Mesenchymal stem cell (in vitro differentiated cells and primary cell): ENCODE data around the gene FOXO6.

ENCODE experiments used
- DNase-seq: peaks from one replicate; pipeline ENCODE4 v3.0.0-alpha.2; 2013
- H2AFZ ChIP-seq: one replicate; pipeline ENCODE4 v1.6.1; 2013; ENCODE audit warnings: low read depth, mild to moderate bottlenecking, control low read depth, inconsistent platforms, low read length, moderate library complexity
- H2AK5ac ChIP-seq: 2 replicates; pipeline ENCODE4 v1.6.1; 2013; ENCODE audit warnings: low read length, moderate library complexity, mild to moderate bottlenecking, inconsistent platforms; ENCODE audit not compliant: severe bottlenecking
- H2BK120ac ChIP-seq: one replicate; pipeline ENCODE4 v1.6.1; 2013; ENCODE audit warnings: low read depth, mild to moderate bottlenecking, inconsistent platforms, low read length, moderate library complexity
- H2BK12ac ChIP-seq, 2 experiments: one replicate each; pipeline ENCODE4 v1.6.1; 2013; ENCODE audit warnings: inconsistent platforms in 2 of 2, low read length in 2 of 2, mild to moderate bottlenecking in 2 of 2, moderate library complexity in 2 of 2, control low read depth in 1 of 2
- H2BK15ac ChIP-seq: one replicate; pipeline ENCODE4 v1.6.1; 2013; ENCODE audit warnings: mild to moderate bottlenecking, low read depth, inconsistent platforms; ENCODE audit not compliant: poor library complexity, severe bottlenecking
- H2BK5ac ChIP-seq: 2 replicates; pipeline ENCODE4 v1.6.1; 2013; ENCODE audit warnings: low read depth, mild to moderate bottlenecking, low read length, control low read depth, inconsistent platforms; ENCODE audit not compliant: poor library complexity, severe bottlenecking
- H3K14ac ChIP-seq, 2 experiments: one replicate each; pipeline ENCODE4 v1.6.1; 2013; ENCODE audit warnings: inconsistent platforms in 2 of 2, low read length in 2 of 2, control low read depth in 1 of 2, mild to moderate bottlenecking in 1 of 2, moderate library complexity in 1 of 2
- H3K18ac ChIP-seq, 2 experiments: one replicate each; pipeline ENCODE4 v1.6.1; 2013; ENCODE audit warnings: inconsistent platforms in 2 of 2, low read length in 2 of 2, control low read depth in 1 of 2, low read depth in 1 of 2, mild to moderate bottlenecking in 1 of 2
- H3K23ac ChIP-seq, 2 experiments: one replicate each; pipeline ENCODE4 v1.6.1; 2013; ENCODE audit warnings: inconsistent platforms in 2 of 2, low read length in 2 of 2, mild to moderate bottlenecking in 2 of 2, moderate library complexity in 2 of 2, control low read depth in 1 of 2
- H3K27ac ChIP-seq: 2 replicates; pipeline ENCODE4 v1.5.1; 2013; ENCODE audit warnings: mild to moderate bottlenecking, moderate library complexity, low read length, control low read depth, inconsistent platforms; ENCODE audit not compliant: poor library complexity, severe bottlenecking
- H3K27me3 ChIP-seq, 2 experiments: 2 replicates each; pipeline versions ENCODE4 v1.6.1 to v1.7.0; 2013; ENCODE audit warnings: low read length in 2 of 2, mild to moderate bottlenecking in 2 of 2, moderate library complexity in 2 of 2, control low read depth in 1 of 2, inconsistent platforms in 1 of 2; ENCODE audit not compliant: control insufficient read depth in 1 of 2, insufficient read depth in 1 of 2
- H3K36me3 ChIP-seq, 2 experiments: 2 replicates each; pipeline versions ENCODE4 v1.6.1 to v1.7.0; 2013; ENCODE audit warnings: low read length in 2 of 2, control low read depth in 1 of 2, inconsistent platforms in 1 of 2, low read depth in 1 of 2, mild to moderate bottlenecking in 1 of 2; ENCODE audit not compliant: insufficient read depth in 2 of 2, control insufficient read depth in 1 of 2
- H3K4ac ChIP-seq, 2 experiments: one replicate each; pipeline ENCODE4 v1.6.1; 2013; ENCODE audit warnings: inconsistent platforms in 2 of 2, low read length in 2 of 2, mild to moderate bottlenecking in 2 of 2, moderate library complexity in 2 of 2, control low read depth in 1 of 2, low read depth in 1 of 2
- H3K4me1 ChIP-seq: 2 replicates; pipeline ENCODE4 v1.6.1; 2013; ENCODE audit warnings: low read depth, low read length, control low read depth; ENCODE audit not compliant: control insufficient read depth, insufficient read depth
- H3K4me2 ChIP-seq: 2 replicates; pipeline ENCODE4 v1.6.1; 2013; ENCODE audit warnings: low read length, mild to moderate bottlenecking, inconsistent platforms; ENCODE audit not compliant: poor library complexity, severe bottlenecking
- H3K4me3 ChIP-seq, 2 experiments: 2 replicates each; pipeline versions ENCODE4 v1.5.1 to v1.7.0; 2013; ENCODE audit warnings: low read length in 2 of 2, mild to moderate bottlenecking in 2 of 2, control low read depth in 1 of 2, low read depth in 1 of 2; ENCODE audit not compliant: insufficient read depth in 1 of 2
- H3K79me1 ChIP-seq: replicated peaks from 2 replicates; pipeline ENCODE4 v1.6.1; 2013; ENCODE audit warnings: mild to moderate bottlenecking, control low read depth, low read length, inconsistent platforms; ENCODE audit not compliant: poor library complexity, severe bottlenecking
- H3K9ac ChIP-seq: 2 replicates; pipeline ENCODE4 v1.7.0; 2013; ENCODE audit warnings: mild to moderate bottlenecking, low read length, moderate library complexity
- H3K9me3 ChIP-seq: 2 replicates; pipeline ENCODE4 v1.7.0; 2013; ENCODE audit warnings: mild to moderate bottlenecking, low read length; ENCODE audit not compliant: control insufficient read depth
- H4K8ac ChIP-seq: one replicate; pipeline ENCODE4 v1.6.1; 2013; ENCODE audit warnings: inconsistent platforms, mild to moderate bottlenecking, low read length, moderate library complexity
- H4K91ac ChIP-seq: one replicate; pipeline ENCODE4 v1.6.1; 2013; ENCODE audit warnings: mild to moderate bottlenecking, low read length, inconsistent platforms
- WGBS: methylation state at CpG from one replicate; pipeline ENCODE4 v1.1.7; 2013; ENCODE audit warnings: mixed read lengths; 5-methylcytosine and 5-hydroxymethylcytosine counted together

The FOXO6 gene

DNA sequence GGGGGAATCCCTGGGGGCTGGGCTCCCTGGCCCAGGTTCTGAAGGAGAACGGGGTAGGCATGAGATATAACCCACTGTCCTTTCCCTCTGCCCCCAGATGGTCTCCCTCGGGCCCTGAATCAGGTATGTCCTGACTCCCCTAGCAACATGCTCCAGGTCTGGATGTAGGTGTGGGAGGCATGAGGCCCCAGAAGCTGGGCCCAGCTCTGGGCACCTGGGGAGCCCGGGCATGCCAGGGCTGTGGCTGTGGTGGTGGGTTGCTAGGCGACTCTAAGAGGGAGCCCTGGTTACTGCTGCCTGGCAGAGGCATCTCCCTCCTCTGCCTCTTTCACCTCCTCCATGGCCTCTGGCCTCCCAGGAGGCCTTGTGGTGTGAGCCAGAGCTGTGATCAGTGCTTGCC lies 16.2 kb downstream of the FOXO6 start:
- no peak overlapping the region for H4K91ac ChIP-seq
- no peak overlapping the region for H3K4me2 ChIP-seq
- no peak overlapping the region for H2BK12ac ChIP-seq
- no peak overlapping the region for H4K8ac ChIP-seq
- no peaks in the 10 kb centered on the region for H3K9me3 ChIP-seq
- H3K27ac ChIP-seq = no peak overlapping the region
- no peak overlapping the region for H3K4ac ChIP-seq
- no peak overlapping the region for H2AFZ ChIP-seq
- H3K36me3 ChIP-seq = peaks cover 0 to 11% of the 10 kb centered on the region in 2 experiments
- WGBS = 100% methylated on average over 1 of the region's 4 CpGs
- no peak overlapping the region for H3K9ac ChIP-seq
- no peaks in the 10 kb centered on the region for H3K79me1 ChIP-seq
- peaks cover 28 to 65% of the 10 kb centered on the region in 2 experiments for H3K27me3 ChIP-seq
- H2AK5ac ChIP-seq = no peak overlapping the region
- H3K23ac ChIP-seq = no peak overlapping the region
- H3K4me1 ChIP-seq = peaks cover 14% of the 10 kb centered on the region
- DNase-seq = no peak
- no peak overlapping the region for H2BK5ac ChIP-seq
- H3K14ac ChIP-seq = no peak overlapping the region
- H2BK120ac ChIP-seq = no peak overlapping the region
- no peak overlapping the region for H3K4me3 ChIP-seq
- no peak overlapping the region for H3K18ac ChIP-seq
- H2BK15ac ChIP-seq = no peak overlapping the region

DNA sequence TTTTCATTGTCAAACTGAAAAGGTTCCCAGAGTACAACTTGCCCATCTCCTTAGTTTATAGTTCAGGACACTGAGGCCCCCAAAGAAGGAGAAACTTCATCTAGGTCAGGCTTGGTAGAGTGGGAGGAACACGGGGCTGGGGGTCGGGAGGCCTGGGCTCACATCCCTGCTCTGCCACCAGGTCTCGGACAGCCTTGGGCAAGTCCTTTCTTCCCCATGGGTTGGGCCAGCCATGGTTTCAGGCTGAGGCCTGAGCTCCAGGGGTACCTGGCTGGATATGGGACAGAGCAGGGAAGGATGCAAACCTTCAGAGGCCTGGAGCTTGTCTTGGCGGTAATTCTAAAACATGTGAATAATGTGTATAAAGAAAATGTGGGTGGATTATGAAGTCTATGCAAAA lies 17.0 kb downstream of the FOXO6 start:
- H3K27ac ChIP-seq = no peak overlapping the region
- no peaks in the 10 kb centered on the region for H3K9me3 ChIP-seq
- H3K18ac ChIP-seq = no peak overlapping the region
- DNase-seq = no peak
- no peak overlapping the region for H4K8ac ChIP-seq
- H3K4me3 ChIP-seq = no peak overlapping the region
- no peak overlapping the region for H2BK12ac ChIP-seq
- H2BK15ac ChIP-seq = no peak overlapping the region
- H2BK5ac ChIP-seq = no peak overlapping the region
- H4K91ac ChIP-seq = no peak overlapping the region
- H3K23ac ChIP-seq = no peak overlapping the region
- H2AFZ ChIP-seq = no peak overlapping the region
- H2AK5ac ChIP-seq = no peak overlapping the region
- peaks cover 0 to 11% of the 10 kb centered on the region in 2 experiments for H3K36me3 ChIP-seq
- no peak overlapping the region for H3K4ac ChIP-seq
- peaks cover 20 to 65% of the 10 kb centered on the region in 2 experiments for H3K27me3 ChIP-seq
- H3K4me1 ChIP-seq = peaks cover 18% of the 10 kb centered on the region
- H3K79me1 ChIP-seq = no peaks in the 10 kb centered on the region
- H3K14ac ChIP-seq = no peak overlapping the region
- H2BK120ac ChIP-seq = no peak overlapping the region
- WGBS = 98% methylated on average over 4 of the region's 4 CpGs
- H3K4me2 ChIP-seq = no peak overlapping the region
- H3K9ac ChIP-seq = no peak overlapping the region

DNA sequence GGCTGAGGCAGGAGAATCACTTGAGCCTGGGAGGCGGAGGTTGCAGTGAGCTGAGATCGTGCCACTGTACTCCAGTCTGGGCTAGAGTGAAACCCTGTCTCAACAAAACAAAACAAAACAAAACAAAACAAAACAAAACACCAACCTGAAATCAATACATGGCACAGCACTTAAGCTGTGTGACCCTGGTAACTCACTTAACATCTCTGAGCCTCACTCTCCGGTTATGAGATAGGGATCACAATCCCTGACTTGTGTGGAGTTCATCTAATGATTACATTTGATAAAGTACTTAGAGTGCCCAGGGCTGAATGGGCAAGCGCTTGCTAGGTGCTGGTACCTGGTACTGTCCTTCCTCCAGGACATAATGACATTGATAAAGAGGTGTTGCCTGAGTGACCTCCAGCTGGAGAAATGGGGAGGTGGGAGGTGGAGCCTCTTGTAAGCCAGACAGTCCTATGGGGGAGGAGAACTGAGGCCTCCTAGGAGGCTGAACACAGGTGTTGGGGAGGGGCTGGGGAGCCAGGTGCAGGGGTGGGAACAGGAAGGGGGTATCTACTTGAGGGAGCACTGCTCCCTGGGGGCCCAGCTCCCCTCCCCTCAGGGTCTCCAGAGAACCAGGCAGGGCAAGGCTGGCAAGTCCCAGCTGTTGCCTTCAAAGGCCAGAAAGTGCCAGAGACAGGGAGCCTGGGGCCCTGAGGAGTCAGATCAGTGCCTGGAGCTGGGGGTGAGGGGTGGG lies 17.9 kb downstream of the FOXO6 start:
- Histone ChIP-seq H3K27ac (no peak overlapping the region), H3K18ac (no peak overlapping the region), H2BK15ac (no peak overlapping the region), H4K91ac (no peak overlapping the region), H2AK5ac (no peak overlapping the region), H2BK12ac (no peak overlapping the region), H4K8ac (no peak overlapping the region), H3K9ac (no peak overlapping the region), H3K4me2 (no peak overlapping the region), H2AFZ (no peak overlapping the region), H3K14ac (no peak overlapping the region), H3K27me3 (peaks cover 20 to 65% of the 10 kb centered on the region in 2 experiments), H3K36me3 (peaks cover 0 to 11% of the 10 kb centered on the region in 2 experiments), H3K79me1 (no peaks in the 10 kb centered on the region), H3K23ac (no peak overlapping the region), H3K4ac (no peak overlapping the region), H3K9me3 (no peaks in the 10 kb centered on the region), H3K4me3 (no peak overlapping the region), H3K4me1 (peaks cover 22% of the 10 kb centered on the region), H2BK120ac (no peak overlapping the region), H2BK5ac (no peak overlapping the region)
- no peak for DNase-seq
- 69% methylated on average over 4 of the region's 4 CpGs for WGBS

GRCh38 chr1:41379738-41380130 lies 18.5 kb downstream of the FOXO6 start:
- Histone ChIP-seq H2BK5ac (no peak overlapping the region), H3K14ac (no peak overlapping the region), H3K4me1 (peaks cover 21% of the 10 kb centered on the region), H2BK12ac (no peak overlapping the region), H3K36me3 (peaks cover 0 to 11% of the 10 kb centered on the region in 2 experiments), H3K9ac (no peak overlapping the region), H3K18ac (no peak overlapping the region), H3K4me2 (no peak overlapping the region), H2BK15ac (no peak overlapping the region), H3K79me1 (no peaks in the 10 kb centered on the region), H3K4me3 (no peak overlapping the region), H4K8ac (no peak overlapping the region), H2AFZ (no peak overlapping the region), H4K91ac (no peak overlapping the region), H3K27me3 (peaks cover 20 to 65% of the 10 kb centered on the region in 2 experiments), H3K4ac (no peak overlapping the region), H3K23ac (peak overlapping the region in 1 of 2 experiments; percentile 6), H3K9me3 (no peaks in the 10 kb centered on the region), H2AK5ac (no peak overlapping the region), H3K27ac (no peak overlapping the region), H2BK120ac (no peak overlapping the region)
- WGBS = 94% methylated on average over 6 of the region's 6 CpGs
- DNase-seq = no peak
